Activated CD4-positive, alpha-beta T cell treated with anti-CD3 and anti-CD28 coated beads for 1 hour (primary cell): ENCODE measurements around the gene CCDC102A.

Source experiments
- DNase-seq: peaks from one replicate; pipeline ENCODE4 v3.0.0-alpha.2; 2020

Gene CCDC102A

DNA sequence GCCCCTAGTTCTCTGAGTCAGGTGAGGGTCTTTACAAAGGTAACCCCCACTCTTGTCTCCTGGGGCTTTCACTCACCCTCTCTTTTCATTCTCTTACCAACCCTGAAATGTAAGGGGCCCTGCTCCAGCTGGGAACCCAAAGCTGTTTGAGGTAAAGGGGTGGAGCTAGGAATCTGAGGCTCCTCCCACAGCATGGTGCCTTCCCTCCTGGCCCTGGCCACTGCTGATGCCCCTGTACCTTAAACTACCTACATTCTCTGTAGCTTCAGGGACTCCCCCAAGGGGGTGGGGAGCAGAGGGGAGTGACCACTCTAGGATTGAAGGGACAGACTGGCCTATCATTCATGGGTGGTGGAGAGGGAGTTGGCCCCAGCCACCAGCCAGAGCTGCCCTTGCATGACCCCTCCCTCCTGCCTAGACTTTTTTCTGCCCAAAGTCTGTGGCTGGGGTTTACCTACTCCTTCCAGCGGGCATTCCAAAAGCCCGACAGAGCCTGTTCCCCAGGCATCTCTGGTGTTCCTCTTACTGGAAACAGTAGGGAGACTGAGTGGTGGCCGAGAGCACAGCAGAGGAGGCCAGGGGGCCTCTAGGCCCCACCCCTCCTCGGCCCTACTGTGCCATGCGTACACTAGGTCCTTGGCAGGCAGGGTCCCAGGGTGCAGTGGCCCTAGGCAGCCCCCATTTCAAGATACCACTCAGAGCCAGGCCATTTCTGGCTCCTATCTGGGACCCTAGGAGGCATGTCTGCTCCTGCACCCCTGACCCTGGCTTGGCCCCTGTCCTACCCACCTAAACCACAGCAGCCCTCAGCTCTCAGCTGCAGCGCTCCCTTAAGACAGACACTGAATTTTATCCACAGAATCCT lies 59.6 kb downstream of the CCDC102A start:
- DNase-seq: no peak

GRCh38 chr16:57475711-57476339 lies 60.5 kb downstream of the CCDC102A start:
- DNase-seq: peak; percentile 44

- DNase-seq: no peak
These were observed 61.4 kb downstream of the CCDC102A start for GRCh38 chr16:57474671-57475661.

GRCh38 chr16:57473906-57474305 lies 62.5 kb downstream of the CCDC102A start:
- no peak for DNase-seq

GRCh38 chr16:57473176-57473840 lies 63.1 kb downstream of the CCDC102A start:
- no peak for DNase-seq

DNA sequence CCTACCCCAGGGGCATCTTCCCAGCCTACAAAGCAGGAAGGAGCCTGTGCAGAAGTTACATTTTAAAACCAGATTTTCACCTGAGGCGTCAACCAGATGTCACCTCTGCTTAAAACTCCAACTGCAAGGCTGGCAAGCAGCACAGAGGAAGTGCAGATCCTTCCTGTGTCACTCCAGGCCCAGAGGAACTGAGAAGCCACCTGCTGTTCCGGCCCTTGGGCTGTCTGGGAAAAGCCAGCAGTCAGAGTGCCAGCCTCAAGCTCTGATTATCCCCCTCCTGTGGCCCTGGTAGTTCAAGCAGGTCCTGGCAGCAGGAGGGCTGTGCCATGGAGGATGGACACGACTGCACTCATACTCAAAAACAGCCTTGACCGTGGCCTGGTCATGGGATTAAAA lies 63.7 kb downstream of the CCDC102A start:
- no peak for DNase-seq

DNA sequence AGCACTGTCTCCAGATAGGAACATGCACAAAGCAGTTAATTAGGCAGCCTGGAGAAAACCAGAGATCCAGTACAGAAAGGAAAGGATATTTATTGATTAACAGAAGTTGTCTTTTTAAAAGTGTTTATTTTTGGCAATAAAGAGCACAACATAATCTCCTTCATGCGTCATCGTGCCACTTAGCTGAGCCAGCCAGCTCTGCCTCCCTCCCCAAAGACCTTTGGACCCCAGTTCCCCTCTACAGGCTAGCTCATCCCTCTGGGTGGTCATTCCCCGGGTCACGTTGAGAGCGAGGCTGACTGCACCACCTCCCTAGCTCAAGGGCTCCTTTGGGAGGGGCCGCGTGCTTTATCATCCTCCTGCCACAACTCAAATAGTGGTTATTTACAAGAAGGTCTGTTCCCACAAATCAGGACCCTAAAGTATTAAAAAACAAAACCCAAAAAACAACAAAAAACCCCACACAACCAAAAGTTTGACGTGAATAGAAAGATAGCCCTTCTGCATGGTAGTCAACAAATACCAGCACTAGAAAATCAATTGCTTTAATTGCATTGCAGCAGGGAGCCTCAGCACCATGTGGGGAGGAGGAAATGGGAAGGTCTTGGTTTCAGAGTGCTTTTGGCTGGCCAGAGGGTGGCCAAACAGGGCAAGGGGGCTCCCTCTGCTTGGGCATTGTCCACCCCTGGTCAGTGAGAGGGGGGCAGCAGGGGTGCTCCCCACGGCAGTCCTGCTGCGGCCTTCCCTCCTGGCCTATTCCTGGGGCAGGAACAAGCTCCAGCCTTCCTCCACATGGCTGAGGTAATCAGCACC lies 64.3 kb downstream of the CCDC102A start:
- no peak for DNase-seq

DNA sequence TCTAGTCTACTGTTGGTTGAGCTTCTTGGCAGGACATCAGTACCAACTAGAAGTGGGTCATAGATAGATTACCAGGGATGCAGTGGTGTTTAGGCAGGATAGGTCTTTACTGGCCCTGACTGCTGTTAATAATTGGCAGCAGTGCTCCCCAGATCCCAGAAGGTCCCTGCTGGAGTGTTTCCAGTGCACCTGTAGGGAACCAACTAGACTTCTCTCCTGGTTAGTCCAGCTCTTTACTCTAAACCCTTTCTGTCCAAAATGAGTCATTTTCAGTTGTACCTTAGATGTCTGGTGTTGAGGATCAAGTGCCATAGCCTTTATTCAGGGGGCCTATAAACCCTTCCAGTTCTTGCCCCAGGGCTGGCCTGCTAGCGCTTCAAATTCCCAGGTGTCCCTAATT lies 65.2 kb downstream of the CCDC102A start:
- DNase-seq: no peak

GRCh38 chr16:57470711-57471110 lies 65.7 kb downstream of the CCDC102A start:
- no peak for DNase-seq

DNA sequence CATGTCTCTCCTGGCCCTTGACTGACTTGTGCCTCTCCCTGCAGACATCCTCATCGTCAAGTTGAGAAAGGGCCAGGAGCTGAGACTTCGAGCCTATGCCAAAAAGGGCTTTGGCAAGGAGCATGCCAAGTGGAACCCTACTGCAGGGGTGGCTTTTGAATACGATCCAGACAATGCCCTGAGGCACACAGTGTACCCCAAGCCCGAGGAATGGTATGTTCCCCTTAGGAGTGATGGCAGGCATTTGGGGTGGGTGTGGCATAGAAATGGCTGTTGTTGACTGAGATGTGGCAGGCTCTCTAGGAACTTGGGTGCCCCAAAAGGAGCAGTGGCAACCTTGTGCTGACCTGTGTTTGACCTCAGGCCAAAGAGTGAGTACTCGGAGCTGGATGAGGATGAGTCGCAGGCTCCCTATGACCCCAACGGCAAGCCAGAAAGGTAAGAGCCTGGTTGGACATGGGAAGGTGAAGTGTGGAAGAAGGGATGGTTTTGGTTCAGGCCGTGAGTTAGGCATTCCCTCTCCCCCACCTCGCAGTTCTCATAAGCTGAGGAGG lies 66.4 kb downstream of the CCDC102A start:
- no peak for DNase-seq

DNA sequence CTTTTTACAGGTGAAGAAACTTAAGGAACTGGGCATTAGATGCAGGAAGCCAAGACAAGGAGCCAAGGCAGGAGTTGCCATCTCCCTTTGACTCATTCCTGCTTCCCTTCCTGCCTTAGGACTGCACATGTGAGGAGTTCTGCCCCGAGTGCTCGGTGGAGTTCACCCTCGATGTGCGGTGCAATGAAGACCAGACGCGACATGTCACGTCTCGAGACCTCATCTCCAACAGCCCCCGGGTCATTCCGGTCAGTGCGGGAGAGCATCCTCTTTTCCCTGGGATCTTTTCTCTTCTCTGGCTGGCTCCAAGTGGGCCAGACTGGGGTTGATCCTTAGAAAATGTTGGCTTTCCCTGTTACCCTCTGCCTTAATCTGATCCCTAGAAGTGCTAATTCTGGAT lies 67.3 kb downstream of the CCDC102A start:
- DNase-seq: no peak

DNA sequence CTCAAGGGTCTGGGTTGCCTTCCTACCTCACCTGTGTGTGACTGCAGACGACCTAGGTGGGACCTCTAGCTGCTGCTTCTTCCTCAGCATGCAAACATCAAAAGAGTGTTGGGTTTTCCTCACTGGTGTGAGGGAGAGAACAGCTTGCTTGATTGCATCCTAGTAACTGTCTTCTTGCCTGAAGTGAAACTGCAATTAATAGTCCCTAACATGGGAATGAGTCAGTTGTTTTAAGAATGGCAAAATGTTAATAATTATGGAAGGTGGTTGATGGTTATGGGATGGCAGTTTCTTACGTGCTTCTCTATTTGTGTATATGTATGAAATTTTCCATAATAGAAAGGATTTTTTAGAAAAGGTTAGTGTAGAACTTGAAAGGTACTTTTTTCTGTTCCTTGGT lies 68.0 kb downstream of the CCDC102A start:
- no peak for DNase-seq

GRCh38 chr16:57464523-57464922 lies 71.8 kb downstream of the CCDC102A start:
- no peak for DNase-seq

- DNase-seq: no peak
These were observed 73.4 kb downstream of the CCDC102A start for GRCh38 chr16:57462978-57463362.

GRCh38 chr16:57462209-57462977 lies 74.0 kb downstream of the CCDC102A start, which contains the start of gene POLR2C:
POLR2C (plus strand) TSS chr16:57462679; CDS start chr16:57462725, 46 bp downstream.
- DNase-seq: peak; percentile 89
